Measurements from ENCODE around the gene CDH1.

Gene CDH1

GRCh38 chr16:68737046-68737729 is at the start of gene CDH1:
CDH1 (plus strand) TSS chr16:68737292; CDS start chr16:68737416, 124 bp downstream.
- peak within 1 kb of the TSS; percentile 100 for H3K27ac ChIP-seq
- no peak for TF ChIP-seq ZFX (IDR thresholded peaks at IDR 0.05; ENCODE audit: borderline replicate concordance)
- TF ChIP-seq, protein P1, sequence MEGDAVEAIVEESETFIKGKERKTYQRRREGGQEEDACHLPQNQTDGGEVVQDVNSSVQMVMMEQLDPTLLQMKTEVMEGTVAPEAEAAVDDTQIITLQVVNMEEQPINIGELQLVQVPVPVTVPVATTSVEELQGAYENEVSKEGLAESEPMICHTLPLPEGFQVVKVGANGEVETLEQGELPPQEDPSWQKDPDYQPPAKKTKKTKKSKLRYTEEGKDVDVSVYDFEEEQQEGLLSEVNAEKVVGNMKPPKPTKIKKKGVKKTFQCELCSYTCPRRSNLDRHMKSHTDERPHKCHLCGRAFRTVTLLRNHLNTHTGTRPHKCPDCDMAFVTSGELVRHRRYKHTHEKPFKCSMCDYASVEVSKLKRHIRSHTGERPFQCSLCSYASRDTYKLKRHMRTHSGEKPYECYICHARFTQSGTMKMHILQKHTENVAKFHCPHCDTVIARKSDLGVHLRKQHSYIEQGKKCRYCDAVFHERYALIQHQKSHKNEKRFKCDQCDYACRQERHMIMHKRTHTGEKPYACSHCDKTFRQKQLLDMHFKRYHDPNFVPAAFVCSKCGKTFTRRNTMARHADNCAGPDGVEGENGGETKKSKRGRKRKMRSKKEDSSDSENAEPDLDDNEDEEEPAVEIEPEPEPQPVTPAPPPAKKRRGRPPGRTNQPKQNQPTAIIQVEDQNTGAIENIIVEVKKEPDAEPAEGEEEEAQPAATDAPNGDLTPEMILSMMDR (IDR thresholded peaks at IDR 0.05): no peak

DNA sequence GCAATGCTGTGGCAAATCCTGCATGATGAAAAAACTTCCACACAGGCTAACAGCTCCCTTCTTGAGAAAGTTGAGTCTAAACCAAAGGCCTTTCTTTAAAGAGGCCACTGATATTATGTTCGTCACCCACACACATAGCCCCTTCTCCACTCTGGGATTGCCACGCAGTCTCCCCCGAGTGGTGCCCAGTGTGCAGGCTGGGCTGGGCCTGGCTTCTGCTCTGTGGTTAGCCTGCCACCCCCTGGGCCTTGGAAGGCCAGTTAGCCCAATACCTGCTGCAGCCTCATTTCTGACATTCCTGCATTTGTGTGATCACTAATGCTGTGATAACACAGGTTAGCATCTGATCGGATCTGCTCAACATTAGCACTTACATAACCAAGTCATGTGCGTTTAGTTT is 47.2 kb upstream of the CDH1 start:
- no peak for TF ChIP-seq ZFX (IDR thresholded peaks at IDR 0.05; ENCODE audit: borderline replicate concordance)
- TF ChIP-seq, protein P1 (IDR thresholded peaks at IDR 0.05): no peak
- no peak overlapping the region for H3K27ac ChIP-seq

- TF ChIP-seq ZFX (IDR thresholded peaks at IDR 0.05; ENCODE audit: borderline replicate concordance): no peak
- TF ChIP-seq, protein P1 (IDR thresholded peaks at IDR 0.05): no peak
- no peak overlapping the region for H3K27ac ChIP-seq
Observed at GRCh38 chr16:68695575-68695974, 41.5 kb upstream of the CDH1 start.

GRCh38 chr16:68696514-68696913 is 40.6 kb upstream of the CDH1 start:
- no peak overlapping the region for H3K27ac ChIP-seq
- TF ChIP-seq, protein P1 (IDR thresholded peaks at IDR 0.05): no peak
- no peak for TF ChIP-seq ZFX (IDR thresholded peaks at IDR 0.05; ENCODE audit: borderline replicate concordance)

- no peak for TF ChIP-seq ZFX (IDR thresholded peaks at IDR 0.05; ENCODE audit: borderline replicate concordance)
- TF ChIP-seq, protein P1 (IDR thresholded peaks at IDR 0.05): no peak
Observed at GRCh38 chr16:68698091-68698490, 39.0 kb upstream of the CDH1 start.

DNA sequence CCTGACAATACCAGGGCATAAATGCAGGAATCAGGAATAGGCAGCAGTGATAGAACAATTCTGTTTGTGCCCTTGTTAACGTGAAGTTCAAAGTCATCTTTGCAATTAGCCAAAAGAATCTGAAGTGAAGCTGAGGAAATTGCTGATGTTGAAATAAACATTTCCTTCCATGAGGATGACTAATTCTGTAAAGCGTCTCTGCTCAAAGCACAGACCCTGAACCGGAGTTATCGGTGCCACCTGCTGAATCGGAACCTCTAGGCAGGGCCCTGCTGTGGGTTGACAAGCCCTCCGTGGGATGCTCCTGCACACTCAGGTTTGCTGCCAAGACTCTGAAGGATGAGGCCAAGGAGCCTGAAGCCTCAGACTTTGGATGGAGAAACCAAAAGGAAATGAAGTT is 37.0 kb upstream of the CDH1 start:
- TF ChIP-seq ZFX (IDR thresholded peaks at IDR 0.05; ENCODE audit: borderline replicate concordance): no peak
- TF ChIP-seq, protein P1 (IDR thresholded peaks at IDR 0.05): no peak
- H3K27ac ChIP-seq: no peak overlapping the region

More at GRCh38 chr16:68698091-68698490, 39.0 kb upstream of the CDH1 start:
- H3K27ac ChIP-seq: no peak overlapping the region

DNA sequence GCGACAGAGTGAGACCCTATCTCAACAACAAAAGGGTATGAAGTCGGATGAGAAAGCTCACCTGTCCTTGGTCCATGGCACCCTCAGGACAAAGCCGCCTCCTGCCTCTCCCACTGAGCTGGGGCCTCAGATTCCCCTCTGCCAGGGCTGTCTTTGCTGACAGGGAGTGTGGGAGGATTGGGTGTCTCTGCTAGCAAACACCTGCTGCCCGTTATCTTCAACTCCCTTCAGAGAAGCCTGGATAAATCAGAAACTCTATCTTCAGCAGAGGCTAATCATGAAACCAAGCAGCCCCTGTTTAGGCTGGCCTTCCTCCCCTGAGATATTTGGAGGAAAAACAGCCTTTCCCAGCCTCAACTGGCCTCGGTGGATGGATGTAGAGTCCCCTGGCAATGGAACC is 36.3 kb upstream of the CDH1 start:
- H3K27ac ChIP-seq: no peak overlapping the region
- TF ChIP-seq, protein P1 (IDR thresholded peaks at IDR 0.05): no peak
- TF ChIP-seq ZFX (IDR thresholded peaks at IDR 0.05; ENCODE audit: borderline replicate concordance): no peak
